ENCODE results near the gene ZBTB32.
A peak's percentile ranks its signal among the peaks of the same experiment; 100 is the strongest.
"Not testable (repeated sequence)": the region's sequence is repeated elsewhere in the genome, so short reads cannot be mapped to it uniquely, and the experiment has no call there.

The ZBTB32 gene

GRCh38 chr19:35704218-35704617 is at the start of gene ZBTB32:
Gene ZBTB32, plus strand, starts transcription at chr19:35704558. Its CDS starts 10,069 bp downstream, at chr19:35714627.
- no peak for DNase-seq

DNA sequence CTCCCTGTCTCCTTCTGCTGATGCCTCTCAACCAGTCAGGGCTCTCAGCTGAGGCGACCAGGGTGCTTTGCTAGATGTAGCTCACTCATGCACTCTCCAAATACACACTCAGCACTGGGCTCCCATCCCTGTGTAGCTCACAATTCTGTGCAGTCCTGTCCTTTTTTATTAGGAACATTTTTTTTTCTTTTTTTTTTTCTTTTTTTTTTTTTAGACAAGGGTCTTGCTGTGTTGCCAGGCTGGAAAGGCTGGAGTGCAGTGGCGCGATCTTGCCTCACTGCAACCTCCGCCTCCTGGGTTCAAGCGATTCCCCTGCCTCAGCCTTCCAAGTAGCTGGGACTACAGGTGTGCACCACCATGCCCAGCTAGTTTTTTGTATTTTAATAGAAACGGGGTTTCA is 49.5 kb upstream of the ZBTB32 start:
- not testable (repeated sequence) for DNase-seq

DNA sequence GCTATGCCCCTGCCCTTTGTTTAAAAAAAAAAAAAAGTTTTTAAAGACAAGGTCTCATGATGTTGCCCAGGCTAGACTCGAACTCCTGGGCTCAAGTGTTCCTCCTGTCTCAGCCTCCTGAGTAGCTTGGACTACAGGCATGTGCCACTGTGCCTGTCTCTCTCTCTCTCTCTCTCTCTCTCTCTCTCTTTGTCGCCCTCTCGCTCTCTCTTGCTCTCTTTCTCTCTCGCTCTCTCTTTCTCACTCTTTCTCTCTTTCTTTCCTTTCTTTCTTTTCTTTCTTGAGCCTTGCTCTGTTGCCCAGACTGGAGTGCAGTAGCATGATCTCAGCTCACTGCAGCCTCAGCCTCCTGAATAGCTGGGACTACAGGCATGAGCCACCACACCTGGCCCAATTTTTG is 48.8 kb upstream of the ZBTB32 start:
- DNase-seq = no peak

GRCh38 chr19:35656700-35657099 is 47.7 kb upstream of the ZBTB32 start:
- no peak for DNase-seq

DNA sequence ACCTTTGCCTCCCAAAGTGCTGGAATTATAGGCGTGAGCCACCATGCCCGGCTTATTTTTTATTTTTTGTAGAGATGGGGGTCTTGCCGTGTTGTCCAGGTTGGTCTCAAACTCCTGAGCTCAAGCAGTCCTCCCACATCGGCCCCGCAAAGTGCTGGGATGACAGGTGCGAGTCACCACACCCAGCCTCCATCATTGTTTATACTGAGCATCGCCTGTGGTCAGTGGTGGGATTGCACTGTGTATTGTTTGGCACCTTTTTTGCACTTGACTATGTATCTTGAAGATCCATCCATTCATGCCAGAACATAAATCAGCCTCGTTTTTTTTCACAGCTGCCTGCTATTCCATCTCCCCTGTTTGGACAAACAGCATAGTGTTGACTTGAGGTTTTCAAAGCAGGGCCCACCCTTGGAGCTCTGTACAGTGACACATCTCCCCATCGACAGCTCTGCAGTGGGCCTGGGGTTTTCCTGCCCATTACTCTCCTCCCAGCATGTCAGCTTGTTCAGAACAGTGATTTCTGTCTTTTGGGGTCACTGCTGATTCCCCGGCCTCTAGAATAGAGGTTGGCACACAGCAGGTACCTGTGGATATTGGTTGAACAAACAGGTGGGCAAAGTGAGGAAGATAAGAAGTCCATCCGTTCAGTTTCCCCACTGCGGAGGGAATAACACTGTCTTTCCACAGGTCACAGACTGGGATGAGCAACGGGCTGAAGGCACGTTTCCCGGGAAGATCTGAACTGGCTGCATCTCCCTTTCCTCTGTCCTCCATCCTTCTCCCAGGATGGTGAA is 46.3 kb upstream of the ZBTB32 start:
- DNase-seq = no peak

GRCh38 chr19:35661995-35662340 is 42.4 kb upstream of the ZBTB32 start:
- DNase-seq = no peak

GRCh38 chr19:35663981-35664380 is 40.4 kb upstream of the ZBTB32 start:
- no peak for DNase-seq

DNA sequence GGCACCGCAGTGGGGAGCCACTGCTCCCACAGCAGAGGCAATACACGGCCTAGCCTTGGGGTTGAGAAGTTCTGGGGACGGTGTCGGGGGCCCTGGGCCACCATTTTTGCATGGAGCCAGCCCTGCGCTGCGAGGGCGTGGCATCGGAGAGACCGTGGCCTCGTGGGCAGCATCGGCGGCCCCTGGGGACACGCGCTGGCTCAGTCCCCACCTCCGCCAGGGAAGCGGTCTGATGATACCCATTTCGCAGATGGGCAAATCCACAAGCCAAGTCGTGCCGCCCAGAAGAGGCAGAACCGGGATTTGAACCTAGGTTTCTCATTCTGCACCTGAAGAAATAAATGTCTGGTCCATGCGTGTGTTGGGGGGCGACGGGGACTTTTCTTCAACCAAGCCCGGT is 39.2 kb upstream of the ZBTB32 start:
- no peak for DNase-seq

- no peak for DNase-seq
Measured at GRCh38 chr19:35665604-35666003, 38.8 kb upstream of the ZBTB32 start.

DNA sequence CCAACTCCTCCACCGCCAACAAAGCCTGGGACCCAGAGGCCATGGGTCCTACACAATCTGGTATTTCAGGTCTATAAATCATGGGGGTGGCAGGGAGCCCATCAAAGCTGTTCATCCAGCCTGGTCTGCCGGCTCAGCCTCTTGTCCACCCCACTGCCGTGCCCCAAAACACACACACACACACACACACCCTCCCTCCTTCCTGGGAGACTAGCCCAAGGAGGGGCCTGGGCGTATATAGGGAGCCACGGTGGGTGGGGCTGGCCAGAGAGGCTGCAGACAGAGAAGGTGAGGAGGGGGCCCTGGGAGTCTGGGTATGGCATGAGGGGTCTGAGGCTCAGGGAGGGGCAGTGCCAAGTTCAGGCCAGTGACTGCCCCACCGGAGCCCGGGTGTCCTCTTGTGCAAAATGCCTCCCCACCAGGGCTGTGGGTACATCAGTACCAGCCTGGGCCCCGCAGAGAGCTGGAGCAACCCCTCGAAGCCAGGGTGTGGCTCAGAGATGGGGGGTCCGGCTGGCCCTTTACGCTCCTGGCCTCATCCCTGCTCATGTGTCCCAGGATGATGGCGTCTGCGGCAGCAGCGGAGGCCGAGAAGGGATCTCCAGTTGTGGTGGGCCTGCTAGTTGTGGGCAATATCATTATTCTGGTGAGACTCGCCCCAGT is 38.0 kb upstream of the ZBTB32 start, which contains the start of gene UPK1A:
Gene UPK1A (plus strand): TSS at position 267 of the 663 bp plus-strand sequence. CDS start 296 bp downstream, at position 563.
- no peak for DNase-seq

DNA sequence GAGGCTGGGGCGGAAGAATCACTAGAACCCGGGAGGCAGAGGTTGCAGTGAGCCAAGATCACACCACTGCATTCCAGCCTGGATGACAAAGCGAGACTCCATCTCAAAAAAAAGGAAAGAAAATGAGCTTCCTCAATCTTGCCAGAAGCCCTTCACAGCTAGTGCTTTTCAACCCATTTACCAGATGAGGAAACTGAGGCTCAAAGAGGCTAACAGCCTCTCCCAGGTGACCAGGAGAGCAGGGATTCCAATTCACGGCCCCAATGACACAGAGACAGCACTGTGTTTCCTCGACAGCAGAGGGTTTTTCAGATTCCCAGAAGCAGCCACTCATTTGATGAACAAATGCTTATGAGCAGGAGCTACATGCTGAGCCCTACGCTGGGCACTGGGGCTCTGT is 34.8 kb upstream of the ZBTB32 start:
- no peak for DNase-seq

DNA sequence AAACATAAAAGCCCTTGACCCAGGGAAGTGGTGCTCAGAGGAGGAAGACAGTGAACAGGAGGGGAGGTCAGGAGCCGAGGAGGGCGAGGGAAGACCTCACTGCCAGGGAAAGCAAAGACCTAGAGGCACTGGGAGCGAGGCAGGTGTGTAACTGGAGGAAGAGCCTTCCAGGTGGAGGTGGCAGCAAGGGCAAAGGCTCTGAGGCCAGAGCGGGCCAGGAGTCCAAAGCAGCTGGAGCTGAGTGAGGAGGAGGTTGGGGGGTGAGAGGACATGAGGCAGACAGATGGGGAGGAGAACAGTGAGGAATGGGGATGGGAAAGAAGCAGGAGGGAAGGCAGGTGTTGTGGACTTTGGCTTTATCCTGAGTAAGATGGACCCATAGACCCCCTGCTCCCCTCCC is 34.4 kb upstream of the ZBTB32 start:
- no peak for DNase-seq

DNA sequence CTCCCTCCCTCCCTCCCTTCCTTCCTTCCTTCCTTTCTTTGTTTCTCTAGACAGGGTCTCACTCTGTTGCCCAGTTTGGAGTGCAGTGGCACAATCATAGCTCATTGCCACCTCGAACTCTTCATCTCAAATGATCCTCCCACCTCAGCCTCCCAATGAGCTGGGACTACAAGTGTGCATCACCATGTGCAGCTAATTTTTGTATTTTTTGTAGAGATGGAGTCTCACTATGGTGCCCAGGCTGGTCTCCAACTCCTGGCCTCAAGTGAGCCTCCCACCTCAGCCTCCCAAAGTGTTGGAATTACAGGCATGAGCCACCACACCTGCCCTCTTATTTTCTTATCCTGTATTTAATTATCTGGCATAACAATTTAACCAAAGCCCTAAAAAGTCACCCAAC is 33.7 kb upstream of the ZBTB32 start:
- no peak for DNase-seq

GRCh38 chr19:35671818-35672217 is 32.5 kb upstream of the ZBTB32 start:
- no peak for DNase-seq

DNA sequence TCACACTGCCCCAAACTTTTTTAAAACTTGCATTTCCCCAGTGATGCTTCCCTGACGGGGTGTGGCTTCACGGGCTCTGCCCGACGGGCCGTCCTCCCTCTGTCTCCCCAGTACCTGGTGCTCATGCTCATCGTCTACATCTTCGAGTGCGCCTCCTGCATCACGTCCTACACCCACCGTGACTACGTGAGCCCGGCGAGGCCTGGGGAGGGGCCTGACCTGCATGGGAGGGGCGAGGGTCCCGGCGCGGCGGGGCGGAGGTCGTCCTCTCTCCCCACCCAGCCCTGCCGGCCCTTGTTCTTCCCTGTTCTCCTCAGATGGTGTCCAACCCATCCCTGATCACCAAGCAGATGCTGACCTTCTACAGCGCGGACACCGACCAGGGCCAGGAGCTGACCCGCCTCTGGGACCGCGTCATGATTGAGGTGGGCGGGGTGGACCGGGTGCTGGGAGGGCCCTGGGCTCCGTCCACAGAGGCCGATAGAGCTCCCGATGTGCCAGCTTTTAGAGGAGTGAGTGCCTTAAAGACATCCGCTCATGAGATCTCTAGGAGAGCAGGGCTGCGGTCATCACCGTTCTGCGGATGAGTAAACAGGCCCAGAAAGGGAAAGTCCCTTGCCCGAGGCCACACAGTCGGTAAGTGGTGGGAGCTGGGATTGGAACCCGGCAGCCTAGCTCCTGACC is 31.1 kb upstream of the ZBTB32 start:
- peak; percentile 16 for DNase-seq

DNA sequence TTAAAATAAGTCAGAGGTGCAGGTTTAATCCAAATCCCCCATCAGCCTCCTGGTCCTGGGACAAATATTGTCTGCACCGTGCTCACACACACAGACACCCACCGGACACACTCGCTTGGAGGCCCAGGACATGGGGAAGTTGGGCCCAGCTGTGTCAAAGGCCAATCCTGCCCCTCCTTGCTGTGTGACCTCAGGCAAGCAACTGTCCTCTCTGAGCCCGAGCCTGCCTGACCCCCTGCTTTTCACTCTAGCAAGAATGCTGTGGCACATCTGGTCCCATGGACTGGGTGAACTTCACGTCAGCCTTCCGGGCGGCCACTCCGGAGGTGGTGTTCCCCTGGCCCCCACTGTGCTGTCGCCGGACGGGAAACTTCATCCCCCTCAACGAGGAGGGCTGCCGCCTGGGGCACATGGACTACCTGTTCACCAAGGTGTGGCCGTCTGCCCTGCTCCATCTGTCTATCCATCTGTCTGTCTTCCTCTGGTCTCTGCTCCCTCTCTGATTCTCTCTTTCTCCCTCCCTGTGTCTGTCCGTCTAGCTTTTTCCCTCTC is 28.7 kb upstream of the ZBTB32 start:
- no peak for DNase-seq

DNA sequence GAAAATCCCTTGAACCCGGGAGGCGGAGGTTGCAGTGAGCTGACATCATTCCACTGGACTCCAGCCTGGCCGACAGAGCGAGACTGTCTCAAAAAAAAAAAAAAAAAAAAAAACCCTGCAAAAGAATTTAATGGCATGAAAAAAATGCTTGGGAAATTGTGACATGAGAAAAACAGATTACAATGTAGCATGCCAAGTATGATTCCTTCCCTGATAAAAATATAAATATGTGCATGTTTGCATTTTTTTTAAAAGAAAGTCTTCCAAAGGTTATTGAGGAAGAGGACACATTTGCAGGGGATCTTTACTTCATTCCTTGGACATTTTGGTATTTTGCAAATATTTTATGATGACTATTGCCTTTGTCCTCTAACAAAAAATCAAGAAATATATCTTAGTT is 14.5 kb upstream of the ZBTB32 start:
- DNase-seq = no peak

- not testable (repeated sequence) for DNase-seq
Measured at GRCh38 chr19:35691106-35691505, 13.3 kb upstream of the ZBTB32 start.

- DNase-seq = no peak
Measured at GRCh38 chr19:35692010-35692409, 12.3 kb upstream of the ZBTB32 start.

- DNase-seq = no peak
Measured at GRCh38 chr19:35693422-35693821, 10.9 kb upstream of the ZBTB32 start.

DNA sequence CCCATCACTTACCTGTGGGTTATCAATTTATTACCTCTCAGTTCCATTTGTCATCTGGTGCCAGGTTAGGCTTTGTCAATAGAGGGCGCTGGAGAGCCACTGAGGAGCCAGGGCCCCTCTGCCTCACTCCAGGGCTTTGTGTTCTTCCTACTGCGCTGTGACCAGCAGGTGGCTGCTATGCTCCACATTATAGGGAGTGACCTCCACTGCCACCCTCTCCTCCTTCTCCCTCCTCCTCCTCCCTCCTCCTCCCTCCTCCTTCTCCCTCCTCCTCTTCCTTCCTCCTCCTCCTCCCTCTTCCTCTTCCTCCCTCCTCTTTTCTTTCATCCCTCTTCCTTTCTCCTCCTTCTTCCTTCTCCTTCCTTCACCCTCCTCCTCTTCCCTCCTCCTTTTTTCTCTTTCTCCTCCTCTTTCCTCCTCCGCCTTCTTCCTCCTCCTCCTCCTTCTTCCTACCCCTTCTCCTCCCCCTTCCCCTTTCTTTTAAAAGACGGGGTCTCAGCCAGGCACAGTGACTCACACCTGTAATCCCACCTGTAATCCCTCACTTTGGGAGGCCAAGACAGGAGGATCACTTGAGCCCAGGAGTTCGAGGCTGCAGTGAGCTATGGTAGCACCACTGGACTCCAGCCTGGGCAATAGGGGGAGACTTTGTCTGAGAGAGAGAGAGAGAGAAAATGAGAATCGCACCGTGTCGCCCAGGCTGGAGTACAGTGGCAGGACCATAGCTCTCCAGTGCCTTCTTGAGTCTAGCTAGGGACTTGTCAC is 10.3 kb upstream of the ZBTB32 start:
- DNase-seq = peak; percentile 85

DNA sequence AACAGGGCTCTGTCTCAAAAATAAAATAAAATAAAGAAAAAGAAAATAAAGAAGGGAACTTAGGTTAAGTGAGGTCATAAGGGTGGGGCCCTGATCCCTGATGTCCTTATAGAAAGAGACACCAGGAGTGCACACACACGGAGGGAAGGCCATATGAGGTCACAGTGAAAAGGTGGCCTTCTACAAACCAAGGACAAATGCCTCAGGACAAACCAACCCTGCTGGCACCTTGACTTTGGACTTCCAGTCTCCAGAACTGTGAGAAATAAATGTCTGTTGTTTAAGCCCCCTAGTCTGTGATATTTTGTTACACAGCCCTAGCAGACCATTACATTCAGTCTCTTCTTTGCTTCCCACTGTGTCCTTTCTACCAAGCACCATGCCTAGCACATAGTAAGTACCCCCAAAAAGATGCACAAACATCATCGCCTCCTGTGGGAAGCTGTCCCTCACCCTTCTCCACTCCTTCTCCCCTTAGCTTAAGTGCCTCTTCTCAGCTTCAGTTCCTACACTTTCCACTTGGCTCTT is 8.4 kb upstream of the ZBTB32 start:
- DNase-seq = no peak

DNA sequence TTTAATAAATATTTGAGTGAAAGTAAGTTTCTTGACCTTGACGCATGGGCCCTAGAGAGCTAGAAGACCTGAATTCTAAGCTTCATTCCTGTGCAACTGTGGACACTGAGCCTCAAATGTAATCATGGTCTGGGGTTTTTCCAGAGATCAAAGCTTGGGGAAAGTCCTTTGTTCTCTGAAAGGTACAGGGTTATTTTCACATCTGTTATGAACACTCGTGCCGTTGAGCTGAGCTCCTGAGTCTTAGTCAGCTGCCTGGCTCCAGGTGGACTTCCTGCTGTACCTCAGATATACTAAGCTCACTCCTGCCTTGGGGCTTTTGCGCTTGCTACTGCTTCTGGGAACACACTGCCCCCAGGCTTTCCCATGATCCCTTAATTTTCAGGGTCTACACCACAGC is 7.5 kb upstream of the ZBTB32 start:
- DNase-seq = no peak
